Activated CD4-positive, alpha-beta T cell treated with anti-CD3 and anti-CD28 coated beads, Interleukin-2, amount 10 ng/mL, durations not matched to agents 24 days and 14 days (primary cell): ENCODE results near the gene TXLNB. TPM values are rescaled to one million over a fixed set of nuclear protein-coding genes. Genes with fewer than 3 reads are reported as not detected.
"Not testable (repeated sequence)": the region's sequence is repeated elsewhere in the genome, so short reads cannot be mapped to it uniquely, and the experiment has no call there.

ENCODE experiments used
- DNase-seq: peaks from one replicate; pipeline ENCODE4 v3.0.0; 2022
- H3K27ac Mint-ChIP-seq: one replicate; pipeline ENCODE4 v1.8.0; 2022; ENCODE audit warnings: mild to moderate bottlenecking, mixed read lengths
- H3K27me3 Mint-ChIP-seq: one replicate; pipeline ENCODE4 v1.8.0; 2022; ENCODE audit warnings: mixed read lengths
- H3K36me3 Mint-ChIP-seq: one replicate; pipeline ENCODE4 v1.8.0; 2022; ENCODE audit warnings: low read depth, mild to moderate bottlenecking, mixed read lengths
- H3K4me1 Mint-ChIP-seq: one replicate; pipeline ENCODE4 v1.8.0; 2021; ENCODE audit warnings: mixed read lengths
- H3K4me3 Mint-ChIP-seq: one replicate; pipeline ENCODE4 v1.8.0; 2022; ENCODE audit warnings: mild to moderate bottlenecking, moderate library complexity, mixed read lengths
- H3K9me3 Mint-ChIP-seq: one replicate; pipeline ENCODE4 v1.8.0; 2021; ENCODE audit warnings: mixed read lengths
- intact Hi-C: fragments of 100-400 bp; cut with micrococcal nuclease; formaldehyde crosslinking; loops from one replicate; pipeline ENCODE4 v1.15.1; 2023
- total RNA-seq: library from RNA; stranded (reverse); gene quantifications from 2 replicates; pipeline ENCODE4 v1.2.3, GENCODE V29; 2022

Gene TXLNB
- total RNA-seq, 1 donor from 2014 or later: 0.09 TPM

DNA sequence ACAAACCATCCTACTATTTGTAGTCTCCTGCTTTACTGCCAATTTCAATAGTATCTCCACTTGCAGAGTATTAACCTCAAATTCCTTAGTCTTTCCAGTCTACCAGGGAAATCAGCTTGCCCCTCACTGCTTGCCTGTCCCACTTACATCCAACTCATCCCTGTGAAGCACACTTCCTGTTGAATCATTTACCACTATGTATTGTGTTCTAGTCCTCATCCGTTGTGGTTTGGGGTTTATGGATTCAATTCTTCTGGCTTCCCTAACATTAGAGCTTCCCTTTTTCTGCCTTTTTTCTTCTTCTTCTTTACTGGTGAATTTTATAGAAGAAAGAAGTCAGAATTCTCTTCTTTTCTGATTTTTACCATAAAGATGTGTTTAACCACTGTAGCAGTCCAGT, 5.1 kb upstream of the TXLNB start:
- no peak overlapping the region for H3K4me3 Mint-ChIP-seq
- no peak overlapping the region for H3K27ac Mint-ChIP-seq
- peaks cover 4% of the 10 kb centered on the region for H3K36me3 Mint-ChIP-seq
- peak; percentile 50 for DNase-seq
- intact Hi-C loops: no loop called here
- peaks cover 16% of the 10 kb centered on the region for H3K9me3 Mint-ChIP-seq
- H3K27me3 Mint-ChIP-seq: no peaks in the 10 kb centered on the region
- H3K4me1 Mint-ChIP-seq: peaks cover 23% of the 10 kb centered on the region

DNA sequence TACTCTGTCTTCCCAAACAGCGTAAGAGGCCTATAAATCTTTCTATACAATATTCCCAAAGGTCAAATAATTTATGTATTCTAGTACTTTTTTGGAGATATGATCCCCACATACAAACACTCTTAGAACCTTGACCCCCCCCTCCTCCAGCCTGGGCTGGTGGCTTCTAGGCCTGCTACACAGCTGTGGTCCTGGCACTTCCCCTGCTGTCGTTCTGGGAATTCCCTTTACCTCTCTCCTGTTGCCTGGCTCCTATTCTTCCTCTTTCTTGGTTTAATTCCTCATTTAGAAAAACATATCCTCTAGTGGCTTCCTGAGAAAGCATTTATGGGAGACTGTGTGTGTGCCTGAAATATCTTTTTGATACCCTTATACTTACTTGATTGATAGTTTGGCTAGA, 4.1 kb upstream of the TXLNB start:
- no peaks in the 10 kb centered on the region for H3K27me3 Mint-ChIP-seq

DNA sequence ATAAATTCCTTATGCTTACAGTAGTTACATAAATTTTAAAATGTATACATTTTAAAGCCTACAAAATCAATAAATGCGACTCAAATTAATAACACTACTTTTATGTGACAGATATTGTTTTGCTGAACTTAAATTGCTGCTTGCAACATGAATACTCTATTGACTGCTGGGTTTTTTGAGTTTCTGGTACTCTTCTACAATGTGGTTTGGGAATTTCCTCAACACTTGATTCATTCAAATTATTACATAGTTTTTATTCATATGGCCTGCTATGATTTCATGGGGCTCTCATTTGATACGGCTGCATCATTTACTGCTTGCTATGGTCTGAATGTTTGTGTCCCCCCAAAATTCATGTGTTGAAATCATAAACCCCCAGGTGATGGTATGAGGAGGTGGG, 2.3 kb upstream of the TXLNB start:
- H3K4me3 Mint-ChIP-seq: peak overlapping the region; percentile 23
- H3K9me3 Mint-ChIP-seq: peaks cover 11% of the 10 kb centered on the region
- H3K36me3 Mint-ChIP-seq: peaks cover 4% of the 10 kb centered on the region
- peak overlapping the region; percentile 76 for H3K27ac Mint-ChIP-seq
- H3K27me3 Mint-ChIP-seq: no peaks in the 10 kb centered on the region
- intact Hi-C loops: loop anchor here (5.0 kb wide), 1 partner anchor 307 kb away; the partner anchor contains the start of gene REPS1
- H3K4me1 Mint-ChIP-seq: peaks cover 42% of the 10 kb centered on the region
- DNase-seq: no peak

More for the DNA sequence above, 4.1 kb upstream of the TXLNB start:
- peak; percentile 38 for DNase-seq
- H3K36me3 Mint-ChIP-seq: peaks cover 4% of the 10 kb centered on the region
- H3K9me3 Mint-ChIP-seq: peaks cover 16% of the 10 kb centered on the region
- H3K4me3 Mint-ChIP-seq: no peak overlapping the region
- intact Hi-C loops: no loop called here
- no peak overlapping the region for H3K27ac Mint-ChIP-seq
- H3K4me1 Mint-ChIP-seq: peaks cover 32% of the 10 kb centered on the region

DNA sequence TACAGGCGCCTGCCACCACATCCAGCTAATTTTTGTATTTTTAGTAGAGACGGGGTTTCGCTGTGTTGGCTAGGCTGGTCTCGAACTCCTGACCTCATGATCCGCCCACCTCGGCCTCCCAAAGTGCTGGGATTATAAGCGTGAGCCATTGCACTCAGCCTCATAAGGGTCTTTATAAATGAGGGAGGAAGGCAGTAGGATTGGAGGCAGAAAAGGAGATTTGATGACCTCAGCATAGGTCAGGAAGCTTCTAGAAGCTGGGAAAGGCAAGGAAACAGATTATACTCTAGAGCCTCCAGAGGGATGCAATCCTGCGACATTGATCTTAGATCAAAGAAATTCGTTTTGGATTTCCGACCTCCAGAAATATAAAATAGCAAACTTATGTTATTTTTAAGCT, 1.4 kb upstream of the TXLNB start:
- H3K27me3 Mint-ChIP-seq, H3K4me3 Mint-ChIP-seq, H3K36me3 Mint-ChIP-seq: not testable (repeated sequence)
- intact Hi-C loops: loop anchor here (2.0 to 5.0 kb wide), 2 partner anchors 140 to 306 kb away; partner anchors contain the start of gene REPS1
- peaks cover 46% of the 10 kb centered on the region for H3K4me1 Mint-ChIP-seq
- H3K9me3 Mint-ChIP-seq: peaks cover 11% of the 10 kb centered on the region
- peak; percentile 54 for DNase-seq
- H3K27ac Mint-ChIP-seq: peak overlapping the region; percentile 78

DNA sequence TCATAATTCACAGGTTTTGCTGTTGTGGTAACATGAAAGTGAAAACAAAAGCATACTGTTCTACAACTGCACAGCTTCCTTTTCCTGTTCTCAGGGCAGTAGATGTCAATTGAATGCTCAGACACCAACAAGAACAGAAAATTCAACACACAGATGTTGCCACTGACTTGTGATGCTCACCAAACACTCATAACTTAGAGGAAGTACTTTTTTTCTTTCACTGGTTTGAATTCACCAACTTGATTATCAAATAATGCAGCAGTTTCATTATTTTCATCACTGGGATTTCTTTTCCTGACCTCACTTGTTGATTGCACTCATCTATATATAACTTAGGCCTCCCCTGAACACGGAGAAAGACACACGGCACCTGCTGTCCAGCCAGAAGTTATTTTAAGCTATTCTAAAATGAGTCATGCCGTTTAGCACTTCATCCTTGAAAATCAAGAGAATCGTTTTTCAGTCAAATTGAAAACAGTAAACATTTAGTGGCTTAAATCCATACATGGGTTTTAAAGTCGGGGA, 949 bp downstream of the TXLNB start:
- Mint-ChIP-seq H3K4me3 (peak overlapping the region; percentile 74), H3K27me3 (no peaks in the 10 kb centered on the region), H3K4me1 (peaks cover 44% of the 10 kb centered on the region), H3K27ac (peak overlapping the region; percentile 99), H3K36me3 (peaks cover 8% of the 10 kb centered on the region), H3K9me3 (peaks cover 10% of the 10 kb centered on the region)
- peak; percentile 86 for DNase-seq
- intact Hi-C loops: loop anchor here (1.0 to 5.0 kb wide), 12 partner anchors 12 to 472 kb away; partner anchors contain the start of genes CITED2 and REPS1

DNA sequence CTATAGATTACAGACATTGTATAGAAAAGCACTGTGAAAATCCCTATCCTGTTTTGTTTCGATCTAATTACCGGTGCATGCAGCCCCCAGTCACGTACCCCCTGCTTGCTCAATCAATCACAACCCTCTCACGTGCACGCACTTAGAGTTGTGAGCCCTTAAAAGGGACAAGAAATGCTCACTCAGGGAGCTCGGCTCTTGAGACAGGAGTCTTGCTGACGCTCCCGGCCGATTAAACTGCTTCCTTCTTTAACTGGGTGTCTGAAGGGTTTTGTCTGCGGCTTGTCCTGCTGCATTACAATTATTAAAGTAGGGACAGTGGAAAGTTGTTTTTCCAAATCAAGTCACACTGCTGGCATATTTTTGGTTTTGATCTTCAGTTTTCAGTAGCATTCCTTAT, 2.6 kb downstream of the TXLNB start:
- no peak overlapping the region for H3K4me3 Mint-ChIP-seq
- peaks cover 44% of the 10 kb centered on the region for H3K4me1 Mint-ChIP-seq

DNA sequence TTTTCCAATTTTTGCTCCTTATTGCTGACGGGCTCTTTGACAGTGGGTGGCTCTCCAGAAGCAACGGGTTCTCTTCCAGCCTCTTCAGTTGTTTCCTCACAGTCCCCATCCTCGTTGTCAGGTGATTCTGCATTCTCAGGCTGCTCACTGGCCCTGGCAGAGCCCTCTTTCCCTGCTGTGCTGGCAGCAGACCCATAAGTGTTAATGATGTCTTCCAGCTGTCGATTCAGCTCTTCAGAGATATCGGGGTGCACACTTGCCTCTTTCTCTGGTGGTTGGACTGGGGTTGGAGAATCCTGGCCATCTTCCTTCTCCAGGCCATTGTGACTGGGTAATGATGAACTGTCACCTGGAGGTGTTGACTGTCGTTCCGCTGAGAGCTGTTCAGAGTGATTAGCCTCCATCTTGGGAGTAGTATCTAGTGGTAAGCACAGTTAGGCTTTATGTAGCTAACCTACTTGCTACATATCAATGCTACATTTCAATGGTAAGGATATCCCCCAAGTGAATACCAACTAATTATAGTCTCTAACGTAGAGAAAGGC, 3.2 kb downstream of the TXLNB start:
- Mint-ChIP-seq H3K9me3 (peaks cover 16% of the 10 kb centered on the region), H3K27ac (no peak overlapping the region), H3K4me1 (peaks cover 43% of the 10 kb centered on the region), H3K27me3 (no peaks in the 10 kb centered on the region), H3K4me3 (no peak overlapping the region), H3K36me3 (peaks cover 5% of the 10 kb centered on the region)
- no peak for DNase-seq
- intact Hi-C loops: no loop called here

More for the DNA sequence above, 2.6 kb downstream of the TXLNB start:
- Mint-ChIP-seq H3K36me3 (peaks cover 6% of the 10 kb centered on the region), H3K27me3 (no peaks in the 10 kb centered on the region), H3K9me3 (peaks cover 12% of the 10 kb centered on the region), H3K27ac (peak overlapping the region; percentile 30)
- intact Hi-C loops: no loop called here
- DNase-seq: no peak

DNA sequence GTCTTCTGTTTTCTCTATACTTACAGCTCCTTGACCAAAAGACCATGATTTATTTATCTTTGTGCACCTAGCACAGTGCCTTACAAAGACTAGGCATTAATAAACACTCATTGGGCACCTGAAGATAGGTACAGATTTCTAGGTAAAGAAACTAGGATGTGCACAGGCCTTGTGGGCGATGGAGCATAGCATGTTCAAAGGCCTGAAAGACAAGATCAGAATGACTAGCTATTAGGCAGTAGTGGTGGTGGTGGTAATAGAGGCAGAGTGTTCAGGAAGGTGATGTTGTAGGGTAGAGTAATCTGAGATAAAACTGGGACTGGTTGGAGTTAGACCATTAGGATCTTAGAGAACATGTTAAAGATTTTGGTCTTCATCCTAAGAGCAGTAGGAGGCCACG, 3.9 kb downstream of the TXLNB start:
- Mint-ChIP-seq H3K4me1 (peaks cover 43% of the 10 kb centered on the region), H3K27ac (no peak overlapping the region)
- no peak for DNase-seq

DNA sequence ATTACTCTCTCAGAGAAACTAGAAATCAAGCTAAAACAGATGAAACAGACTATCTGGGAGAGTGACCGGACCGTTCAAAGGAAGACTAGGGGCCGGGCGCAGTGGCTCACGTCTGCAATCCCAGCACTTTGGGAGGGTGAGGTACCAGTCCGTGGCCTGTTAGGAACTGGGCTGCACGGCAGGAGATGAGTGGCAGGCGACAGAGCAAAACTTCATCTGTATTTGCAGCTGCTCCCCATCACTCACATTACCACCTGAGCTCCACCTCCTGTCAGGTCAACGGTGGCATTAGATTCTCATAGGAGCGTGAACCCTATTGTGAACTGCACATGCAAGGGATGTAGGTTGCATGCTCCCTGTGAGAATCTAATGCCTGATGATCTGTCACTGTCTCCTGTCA, 5.4 kb downstream of the TXLNB start:
- H3K27ac Mint-ChIP-seq, intact Hi-C loops, H3K27me3 Mint-ChIP-seq, H3K36me3 Mint-ChIP-seq, H3K4me3 Mint-ChIP-seq, DNase-seq: not testable (repeated sequence)
- peaks cover 37% of the 10 kb centered on the region for H3K4me1 Mint-ChIP-seq
- H3K9me3 Mint-ChIP-seq: peaks cover 21% of the 10 kb centered on the region

More for the DNA sequence above, 3.9 kb downstream of the TXLNB start:
- Mint-ChIP-seq H3K4me3 (no peak overlapping the region), H3K9me3 (peaks cover 18% of the 10 kb centered on the region), H3K36me3 (peaks cover 5% of the 10 kb centered on the region), H3K27me3 (no peaks in the 10 kb centered on the region)
- intact Hi-C loops: no loop called here

DNA sequence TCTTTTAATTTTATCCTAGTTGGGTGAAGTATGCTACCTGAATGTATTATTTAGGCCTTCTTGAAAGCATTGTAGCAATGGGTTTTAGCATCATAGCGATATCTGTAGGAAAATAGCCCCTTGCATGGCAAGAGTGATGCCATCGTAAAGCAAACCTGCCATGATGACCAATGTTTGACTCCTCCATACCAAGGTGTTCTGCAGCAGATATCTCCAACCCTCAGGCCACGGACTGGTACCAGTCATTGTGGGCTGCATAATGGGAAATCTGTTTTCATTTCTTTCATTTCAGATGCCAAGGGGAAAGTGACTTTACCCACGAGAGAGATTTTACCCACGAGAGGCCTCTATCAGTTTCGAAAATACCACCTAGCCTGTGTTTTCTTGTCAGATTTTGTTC, 6.2 kb downstream of the TXLNB start:
- intact Hi-C loops: no loop called here
- Mint-ChIP-seq H3K4me1 (peaks cover 32% of the 10 kb centered on the region), H3K9me3 (peaks cover 21% of the 10 kb centered on the region), H3K36me3 (peaks cover 5% of the 10 kb centered on the region), H3K27ac (no peak overlapping the region), H3K4me3 (no peak overlapping the region), H3K27me3 (no peaks in the 10 kb centered on the region)
- no peak for DNase-seq

DNA sequence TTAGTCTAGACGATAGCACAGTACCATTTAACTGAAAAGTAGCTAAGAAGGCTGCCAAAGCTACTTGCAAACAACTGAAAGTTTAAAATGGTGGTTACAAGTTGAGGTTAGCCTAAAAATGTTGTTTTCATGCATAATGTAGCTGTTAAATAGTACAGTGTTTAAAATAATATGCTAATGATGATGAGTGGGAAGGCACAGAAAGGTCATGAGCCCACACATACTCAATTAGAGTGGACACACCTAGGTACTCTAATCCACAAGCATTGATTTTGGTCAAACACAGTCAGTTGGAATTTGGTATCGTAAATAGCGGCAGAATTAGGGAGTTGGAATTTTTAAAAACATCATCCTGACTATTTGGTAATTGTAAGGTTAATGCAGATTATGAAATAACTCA, 7.0 kb downstream of the TXLNB start:
- H3K9me3 Mint-ChIP-seq: peaks cover 21% of the 10 kb centered on the region
- H3K27me3 Mint-ChIP-seq: no peaks in the 10 kb centered on the region
- peaks cover 28% of the 10 kb centered on the region for H3K4me1 Mint-ChIP-seq
- H3K27ac Mint-ChIP-seq: no peak overlapping the region
- intact Hi-C loops: loop anchor here (5.0 kb wide), 1 partner anchor 38 kb away; no protein-coding TSS in a partner anchor
- DNase-seq: no peak
- peaks cover 5% of the 10 kb centered on the region for H3K36me3 Mint-ChIP-seq
- H3K4me3 Mint-ChIP-seq: no peak overlapping the region

DNA sequence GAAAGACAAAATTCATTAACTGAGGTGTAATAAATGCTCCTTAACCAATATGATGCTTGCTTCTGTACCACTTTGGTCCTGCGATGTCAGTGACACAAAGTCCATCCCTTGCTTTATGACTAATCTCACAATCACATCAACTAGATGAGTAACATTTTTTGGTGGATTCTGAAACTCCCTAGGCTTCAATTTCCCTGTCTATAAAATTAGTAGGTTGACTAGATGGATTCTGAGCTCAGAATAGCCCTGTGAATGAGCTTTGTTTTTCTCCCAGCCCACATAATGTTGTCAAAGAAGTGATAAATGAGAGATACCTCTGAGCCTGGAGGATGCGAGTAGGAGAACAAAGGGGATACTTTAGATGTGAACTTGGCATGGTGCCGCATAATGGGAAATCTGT, 9.1 kb downstream of the TXLNB start:
- Mint-ChIP-seq H3K27me3 (no peaks in the 10 kb centered on the region), H3K4me1 (peaks cover 32% of the 10 kb centered on the region), H3K27ac (peak overlapping the region; percentile 5), H3K9me3 (peaks cover 16% of the 10 kb centered on the region), H3K4me3 (no peak overlapping the region), H3K36me3 (peaks cover 1% of the 10 kb centered on the region)
- DNase-seq: no peak
- intact Hi-C loops: loop anchor here (2.0 to 5.0 kb wide), 3 partner anchors 20 to 40 kb away; no protein-coding TSS in a partner anchor

DNA sequence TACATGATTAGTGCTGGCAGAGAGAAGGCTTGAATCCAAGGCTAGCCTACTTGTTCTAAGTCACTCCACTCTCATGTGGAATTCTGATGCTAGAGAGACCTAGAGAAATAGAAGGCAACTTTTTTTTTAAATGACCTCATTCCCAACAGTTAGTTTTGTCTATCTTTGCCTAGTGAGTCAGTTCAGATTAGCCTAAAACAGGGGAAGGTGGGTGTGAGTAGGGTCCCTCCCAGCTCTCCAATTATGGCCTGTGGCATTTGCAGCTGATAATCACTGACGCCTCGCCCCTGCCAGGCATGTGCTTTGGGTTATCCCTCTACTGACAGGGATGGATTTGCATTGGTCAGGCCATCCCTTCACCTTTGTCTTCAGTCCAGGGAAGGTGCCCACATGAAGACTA, 13.6 kb downstream of the TXLNB start:
- no peak overlapping the region for H3K4me3 Mint-ChIP-seq
- peak; percentile 45 for DNase-seq
- peaks cover 4% of the 10 kb centered on the region for H3K9me3 Mint-ChIP-seq
- peaks cover 25% of the 10 kb centered on the region for H3K4me1 Mint-ChIP-seq
- intact Hi-C loops: no loop called here
- H3K27ac Mint-ChIP-seq: no peak overlapping the region
- H3K36me3 Mint-ChIP-seq: no peaks in the 10 kb centered on the region
- H3K27me3 Mint-ChIP-seq: no peaks in the 10 kb centered on the region

DNA sequence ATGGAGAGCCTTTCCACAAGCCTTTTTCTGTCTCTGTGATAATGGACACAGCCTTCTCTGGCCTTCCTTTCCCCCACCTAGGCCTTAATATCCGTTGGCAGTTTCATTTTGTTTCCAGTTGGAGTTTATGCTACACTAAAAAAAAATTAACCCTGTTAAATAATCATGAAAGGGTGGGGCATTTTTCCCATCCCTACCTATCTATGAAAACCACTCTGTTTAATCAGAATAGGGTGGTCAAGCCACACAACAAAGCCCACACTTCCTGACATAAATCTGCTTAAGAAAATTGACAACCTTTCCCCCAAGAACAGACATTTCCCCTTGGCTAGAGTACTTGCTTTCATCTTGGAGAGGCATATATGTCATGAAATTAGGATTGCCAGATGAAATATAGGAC, 14.2 kb downstream of the TXLNB start:
- peaks cover 22% of the 10 kb centered on the region for H3K4me1 Mint-ChIP-seq
- intact Hi-C loops: no loop called here
- no peak overlapping the region for H3K27ac Mint-ChIP-seq
- H3K4me3 Mint-ChIP-seq: no peak overlapping the region
- H3K27me3 Mint-ChIP-seq: no peaks in the 10 kb centered on the region
- H3K9me3 Mint-ChIP-seq: no peaks in the 10 kb centered on the region
- no peaks in the 10 kb centered on the region for H3K36me3 Mint-ChIP-seq
- DNase-seq: no peak
